Measurements from ENCODE around the gene SAXO1.

DNA sequence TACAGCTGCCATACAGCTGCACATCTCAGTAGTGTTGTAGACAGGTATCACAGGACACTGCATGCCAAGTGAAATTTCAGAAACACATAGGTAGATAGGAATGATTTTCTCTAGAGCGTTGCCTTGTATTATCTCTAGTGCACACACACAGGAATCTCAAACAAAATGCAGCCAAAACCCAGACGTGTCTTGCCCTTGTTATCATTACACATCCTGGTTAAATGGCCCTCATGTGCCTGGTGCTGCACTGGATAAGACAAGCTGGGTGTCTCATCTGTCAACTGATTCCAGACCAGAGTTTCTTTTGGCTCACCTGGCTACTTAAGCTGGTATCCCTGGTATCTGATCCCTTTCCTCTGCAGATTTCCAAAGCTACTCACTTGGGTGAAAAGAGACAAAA, 59.7 kb downstream of the SAXO1 start:
- TF ChIP-seq EP300 (IDR thresholded peaks at IDR 0.05), result no peak
- TF ChIP-seq, protein P1, sequence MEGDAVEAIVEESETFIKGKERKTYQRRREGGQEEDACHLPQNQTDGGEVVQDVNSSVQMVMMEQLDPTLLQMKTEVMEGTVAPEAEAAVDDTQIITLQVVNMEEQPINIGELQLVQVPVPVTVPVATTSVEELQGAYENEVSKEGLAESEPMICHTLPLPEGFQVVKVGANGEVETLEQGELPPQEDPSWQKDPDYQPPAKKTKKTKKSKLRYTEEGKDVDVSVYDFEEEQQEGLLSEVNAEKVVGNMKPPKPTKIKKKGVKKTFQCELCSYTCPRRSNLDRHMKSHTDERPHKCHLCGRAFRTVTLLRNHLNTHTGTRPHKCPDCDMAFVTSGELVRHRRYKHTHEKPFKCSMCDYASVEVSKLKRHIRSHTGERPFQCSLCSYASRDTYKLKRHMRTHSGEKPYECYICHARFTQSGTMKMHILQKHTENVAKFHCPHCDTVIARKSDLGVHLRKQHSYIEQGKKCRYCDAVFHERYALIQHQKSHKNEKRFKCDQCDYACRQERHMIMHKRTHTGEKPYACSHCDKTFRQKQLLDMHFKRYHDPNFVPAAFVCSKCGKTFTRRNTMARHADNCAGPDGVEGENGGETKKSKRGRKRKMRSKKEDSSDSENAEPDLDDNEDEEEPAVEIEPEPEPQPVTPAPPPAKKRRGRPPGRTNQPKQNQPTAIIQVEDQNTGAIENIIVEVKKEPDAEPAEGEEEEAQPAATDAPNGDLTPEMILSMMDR (IDR thresholded peaks at IDR 0.05), result no peak
- TF ChIP-seq POLR2A (IDR thresholded peaks at IDR 0.05), result no peak
- no peak for TF ChIP-seq POLR2AphosphoS5 (IDR thresholded peaks at IDR 0.05)

Measured in suprapubic skin (tissue), 4 donors.